Peyer's patch (tissue), 4 donors: ENCODE measurements around the gene GGA1.

Source experiments
- POLR2A ChIP-seq, 2 donors: fragments of 450-650 bp; IDR thresholded peaks; one replicate each; pipeline ENCODE4 v1.5.1; 2017; ENCODE audit warnings: antibody characterized with exemption in 2 of 2, mild to moderate bottlenecking in 2 of 2, moderate library complexity in 2 of 2
- TF ChIP-seq, protein P1 (sequence below), 6 experiments: fragments of 450-650 bp in 4 of 6; fragments of 200-600 bp in 2 of 6; sonication (generic) in 1 of 6; IDR thresholded peaks; one replicate each; pipeline ENCODE4 v1.5.1; 2017 to 2019; ENCODE audit warnings: antibody characterized with exemption in 6 of 6, mild to moderate bottlenecking in 3 of 6, moderate library complexity in 1 of 6

DNA sequence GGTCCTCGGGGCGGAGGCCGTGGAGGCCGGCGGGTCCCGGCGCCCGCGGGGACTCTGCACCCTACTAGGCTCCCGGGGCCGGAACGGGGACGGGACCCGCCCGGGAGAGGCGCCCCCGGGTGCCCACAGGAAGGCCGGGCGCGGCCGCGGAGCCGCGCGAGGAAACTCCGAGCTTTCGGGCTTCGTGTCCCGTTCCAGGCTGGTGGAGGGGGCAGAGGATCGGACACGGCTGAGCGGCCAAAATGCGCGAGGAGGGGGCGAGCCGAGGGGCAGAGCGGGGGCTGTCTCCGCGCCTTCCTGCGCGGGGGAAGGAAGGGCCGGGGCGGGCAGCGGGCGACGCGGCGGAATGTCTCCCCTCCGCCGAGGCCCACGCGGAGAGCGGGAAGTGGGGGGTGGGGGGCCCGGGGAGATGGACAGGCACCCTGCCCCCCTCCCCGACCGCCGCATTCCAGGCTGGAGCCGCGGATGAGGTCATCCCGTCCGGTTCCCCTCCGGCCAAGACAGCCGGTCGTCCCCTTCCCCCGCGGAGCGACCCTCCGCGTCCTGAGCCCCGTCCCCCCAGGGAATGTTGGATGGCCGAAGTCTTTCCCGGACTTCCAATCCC is 47.9 kb upstream of the GGA1 start:
- TF ChIP-seq, protein P1, sequence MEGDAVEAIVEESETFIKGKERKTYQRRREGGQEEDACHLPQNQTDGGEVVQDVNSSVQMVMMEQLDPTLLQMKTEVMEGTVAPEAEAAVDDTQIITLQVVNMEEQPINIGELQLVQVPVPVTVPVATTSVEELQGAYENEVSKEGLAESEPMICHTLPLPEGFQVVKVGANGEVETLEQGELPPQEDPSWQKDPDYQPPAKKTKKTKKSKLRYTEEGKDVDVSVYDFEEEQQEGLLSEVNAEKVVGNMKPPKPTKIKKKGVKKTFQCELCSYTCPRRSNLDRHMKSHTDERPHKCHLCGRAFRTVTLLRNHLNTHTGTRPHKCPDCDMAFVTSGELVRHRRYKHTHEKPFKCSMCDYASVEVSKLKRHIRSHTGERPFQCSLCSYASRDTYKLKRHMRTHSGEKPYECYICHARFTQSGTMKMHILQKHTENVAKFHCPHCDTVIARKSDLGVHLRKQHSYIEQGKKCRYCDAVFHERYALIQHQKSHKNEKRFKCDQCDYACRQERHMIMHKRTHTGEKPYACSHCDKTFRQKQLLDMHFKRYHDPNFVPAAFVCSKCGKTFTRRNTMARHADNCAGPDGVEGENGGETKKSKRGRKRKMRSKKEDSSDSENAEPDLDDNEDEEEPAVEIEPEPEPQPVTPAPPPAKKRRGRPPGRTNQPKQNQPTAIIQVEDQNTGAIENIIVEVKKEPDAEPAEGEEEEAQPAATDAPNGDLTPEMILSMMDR (IDR thresholded peaks at IDR 0.05) = no peak
- no peak for TF ChIP-seq POLR2A (IDR thresholded peaks at IDR 0.05)
